GM19025 (cell line): Measurements from ENCODE around the gene PPL.
"Not testable (repeated sequence)": the region's sequence is repeated elsewhere in the genome, so short reads cannot be mapped to it uniquely, and the experiment has no call there.

Experiments
- ATAC-seq: cut with Tn5 transposase; IDR thresholded peaks from one replicate; pipeline ENCODE4 v1.9.1; 2021; ENCODE audit warnings: mild to moderate bottlenecking, low read depth, moderate library complexity; ENCODE audit not compliant: unreplicated experiment

The PPL gene

GRCh38 chr16:4958510-4959438 is 21.8 kb upstream of the PPL start:
- ATAC-seq: no peak

- ATAC-seq: peak; percentile 59
These were observed 21.0 kb upstream of the PPL start, which contains the start of gene SEC14L5 for GRCh38 chr16:4957720-4958509. TSS of gene SEC14L5 (plus strand) at chr16:4958330. CDS start at chr16:4959324, 994 bp downstream.

DNA sequence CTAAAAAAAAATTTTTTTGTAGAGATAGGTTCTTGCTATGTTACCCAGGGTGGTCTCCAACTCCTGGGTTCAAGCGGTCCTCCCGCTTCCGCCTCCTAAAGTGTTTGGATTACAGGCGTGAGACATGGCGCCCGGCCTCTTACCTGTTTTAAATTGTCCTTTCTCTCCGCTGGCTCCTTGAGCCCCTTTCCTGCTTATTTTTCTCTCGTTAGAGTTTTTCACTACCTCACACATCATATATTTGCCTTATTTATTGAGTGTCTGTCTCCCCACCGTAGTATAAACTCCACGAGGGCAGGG is 20.4 kb upstream of the PPL start:
- ATAC-seq: no peak

DNA sequence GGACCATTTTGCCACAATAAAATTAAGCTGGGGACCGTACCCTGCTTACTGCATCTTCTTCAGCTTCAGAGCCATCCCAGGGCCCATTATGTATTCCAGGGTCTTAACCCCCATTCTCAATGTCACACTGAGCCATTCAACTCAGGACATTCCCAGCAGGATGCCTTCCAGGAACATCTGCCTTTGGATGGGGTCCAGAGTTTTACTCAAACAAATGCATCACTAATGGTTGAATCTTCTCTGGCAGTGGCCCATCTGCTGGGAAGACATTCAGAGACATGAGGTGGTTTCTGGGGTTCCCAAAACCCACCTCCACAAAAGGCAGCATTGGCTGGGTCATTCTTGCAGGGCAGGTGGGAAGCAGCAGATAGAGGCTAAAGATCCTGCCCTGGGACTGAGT is 17.8 kb upstream of the PPL start:
- ATAC-seq: no peak

DNA sequence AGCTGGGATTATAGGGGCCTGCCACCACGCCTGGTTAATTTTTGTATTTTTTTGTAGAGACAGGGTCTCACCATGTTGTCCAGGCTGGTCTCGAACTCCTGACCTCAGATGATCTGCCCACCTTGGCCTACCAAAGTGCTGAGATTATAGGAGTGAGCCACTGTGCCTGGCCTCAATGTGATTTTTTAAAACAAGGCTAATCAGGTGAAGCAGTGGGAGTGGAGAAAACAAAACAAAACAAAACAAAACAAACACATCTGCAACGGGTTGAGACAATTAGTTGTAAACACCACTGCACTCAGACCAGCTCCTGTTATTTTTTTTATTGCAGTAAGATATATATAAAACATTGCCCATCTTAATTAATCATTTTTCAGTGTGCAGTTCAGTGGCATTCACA is 14.6 kb upstream of the PPL start:
- not testable (repeated sequence) for ATAC-seq

DNA sequence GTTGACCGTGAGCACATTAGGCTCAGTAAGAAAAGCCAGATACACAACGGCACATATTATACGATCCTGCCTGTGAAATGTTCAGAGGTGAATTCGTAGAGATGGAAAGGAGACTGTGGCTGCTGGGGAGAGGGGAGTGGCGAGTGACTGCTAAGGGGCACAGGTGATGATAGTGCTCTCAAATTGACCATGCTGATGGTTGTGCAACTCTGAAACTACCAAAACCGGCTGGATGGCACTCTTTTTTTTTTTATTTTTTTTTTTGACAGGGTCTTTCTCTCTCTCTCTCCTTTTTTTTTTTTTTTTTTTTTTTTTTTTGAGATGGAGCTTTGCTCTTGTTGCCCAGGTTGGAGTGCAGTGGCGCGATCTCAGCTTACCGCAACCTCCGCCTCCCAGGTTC is 13.0 kb upstream of the PPL start:
- no peak for ATAC-seq

DNA sequence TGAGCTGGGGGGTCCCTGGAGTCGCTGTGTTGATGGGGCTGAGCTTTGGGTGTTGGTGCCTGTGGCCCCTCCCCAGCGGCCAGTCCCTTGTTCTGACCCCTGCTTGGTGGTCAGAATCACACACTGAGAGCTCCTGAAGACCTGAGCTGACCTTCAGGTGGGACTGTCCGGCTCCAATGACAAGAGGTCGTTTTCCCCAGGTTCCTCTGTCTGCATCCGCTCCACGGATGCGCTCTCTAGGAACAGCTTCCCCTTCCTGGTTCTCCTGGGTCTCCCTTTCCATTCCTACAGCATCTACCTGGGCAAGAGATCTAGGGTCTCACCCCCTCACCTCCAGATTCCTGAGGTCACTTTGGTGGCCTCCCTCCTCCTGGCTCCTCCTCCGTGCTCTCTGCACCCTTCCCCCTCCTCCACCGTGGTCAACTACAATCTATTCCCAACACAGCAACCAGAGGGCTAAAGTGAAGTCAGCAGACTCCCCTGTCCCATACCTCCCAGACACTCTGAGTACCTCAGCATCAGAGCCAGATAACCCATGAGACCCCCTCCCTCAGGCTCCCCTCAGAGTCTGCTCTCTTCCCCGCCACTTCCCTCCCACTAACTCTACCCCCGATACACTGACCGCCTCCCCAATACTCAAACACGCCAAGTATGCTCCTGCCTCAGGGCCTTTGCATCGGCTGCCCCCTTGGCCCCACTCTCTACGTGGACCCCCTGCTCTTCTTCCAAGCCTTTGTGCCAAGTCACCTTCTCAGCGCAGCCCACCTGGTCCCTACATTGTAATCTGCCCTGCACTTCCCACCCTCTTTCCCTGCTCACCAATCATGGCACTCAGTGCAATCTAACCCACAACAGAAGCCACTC is 12.2 kb upstream of the PPL start:
- no peak for ATAC-seq

DNA sequence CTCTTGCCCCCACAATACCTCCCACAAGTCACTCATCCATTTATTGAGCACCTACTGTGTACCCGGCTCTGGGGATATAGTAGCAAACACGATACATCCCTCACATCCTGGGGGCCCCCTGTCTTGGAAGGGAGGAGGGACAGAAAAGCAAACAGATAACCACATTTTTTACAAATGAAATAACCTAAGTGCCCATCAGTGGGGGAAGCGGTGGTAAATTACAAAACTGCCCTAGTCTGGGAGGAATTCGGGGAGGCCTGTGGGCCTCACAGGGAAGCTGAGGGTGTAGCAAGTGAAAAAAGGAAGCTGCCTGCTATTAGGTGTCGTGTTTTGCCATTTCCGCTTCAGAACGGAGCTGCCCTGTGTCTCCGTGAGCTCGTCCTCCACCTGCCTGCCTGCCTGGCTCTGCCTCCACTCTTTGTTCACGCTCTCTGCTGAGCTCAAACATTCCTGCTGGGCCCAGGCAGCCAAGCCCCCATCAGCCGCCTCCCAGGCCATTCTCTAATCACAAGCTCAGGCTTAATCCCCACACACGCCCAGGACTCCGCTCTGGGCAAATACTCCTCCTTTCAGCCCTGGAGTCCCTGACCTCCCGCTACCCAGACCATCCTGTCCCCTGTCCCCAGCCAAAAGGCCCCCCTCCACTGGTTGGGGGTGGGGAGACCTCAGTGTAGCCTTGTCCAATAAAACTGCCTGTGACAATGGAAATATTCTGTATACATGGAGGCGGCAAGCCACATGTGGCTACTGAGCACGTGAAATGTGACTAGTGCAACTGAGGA is 11.0 kb upstream of the PPL start:
- no peak for ATAC-seq

DNA sequence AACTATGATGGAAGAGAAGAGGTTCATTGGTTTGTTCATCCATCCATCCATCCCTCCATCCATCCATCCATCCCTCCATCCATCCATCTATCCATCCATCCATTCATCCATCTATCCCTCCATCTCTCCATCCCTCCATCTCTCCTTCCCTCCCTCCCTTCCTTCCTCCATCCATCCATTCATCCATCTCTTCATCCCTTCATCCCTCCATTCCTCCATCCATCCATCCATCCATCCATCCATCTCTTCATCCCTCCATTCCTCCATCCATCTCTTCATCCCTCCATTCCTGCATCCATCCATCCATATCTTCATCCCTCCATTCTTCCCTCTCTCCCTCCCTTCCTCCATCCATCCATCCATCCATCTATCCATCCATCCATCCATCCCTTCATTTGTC is 10.0 kb upstream of the PPL start:
- ATAC-seq: no peak

GRCh38 chr16:4945560-4946502 is 8.9 kb upstream of the PPL start:
- no peak for ATAC-seq

DNA sequence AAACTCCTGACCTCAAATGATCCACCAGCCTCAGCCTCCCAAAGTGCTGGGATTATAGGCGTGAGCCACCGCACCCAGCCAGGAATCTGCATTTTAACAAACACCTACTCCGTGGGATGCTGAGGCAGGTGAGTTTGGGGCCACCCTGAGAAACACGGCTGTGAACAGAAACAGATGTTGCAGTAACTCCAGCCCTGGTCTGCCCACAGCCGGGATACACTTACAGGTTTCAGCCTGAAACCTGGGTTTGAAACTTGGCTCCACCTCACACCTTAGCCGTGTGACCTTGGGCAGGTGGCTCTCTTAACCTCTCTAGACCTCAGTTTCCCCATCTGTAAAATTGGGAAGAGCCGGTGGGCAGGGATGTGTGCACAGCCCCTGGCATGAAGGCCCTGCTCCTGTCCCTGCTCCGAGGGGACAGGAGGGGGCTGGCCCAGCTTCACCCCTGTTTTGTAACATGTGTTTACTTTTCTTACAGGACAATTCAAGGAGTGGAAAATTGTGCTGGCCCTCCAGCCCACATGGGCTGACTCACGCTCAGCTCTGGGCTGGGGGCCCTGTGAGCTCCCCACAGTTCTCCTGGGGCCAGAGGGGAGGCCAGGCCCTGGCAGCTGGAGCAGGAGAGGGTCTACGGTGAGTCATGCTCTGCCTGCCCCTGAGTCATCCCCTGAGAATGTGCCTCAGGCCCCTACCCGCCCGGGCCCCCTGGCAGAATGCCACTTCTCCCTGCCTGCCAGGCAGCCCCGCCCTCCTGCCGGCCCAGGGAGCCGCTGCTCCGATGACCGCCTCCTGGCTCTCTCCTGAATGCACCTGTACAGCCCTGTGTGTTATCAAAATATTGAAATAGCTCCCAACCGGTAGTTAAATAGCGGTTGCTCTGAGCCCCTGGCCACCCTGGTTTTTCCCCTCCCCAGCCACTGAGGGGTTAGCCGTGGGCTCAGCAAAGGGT is 7.7 kb upstream of the PPL start:
- ATAC-seq: no peak

GRCh38 chr16:4942481-4942880 is 5.5 kb upstream of the PPL start:
- no peak for ATAC-seq

DNA sequence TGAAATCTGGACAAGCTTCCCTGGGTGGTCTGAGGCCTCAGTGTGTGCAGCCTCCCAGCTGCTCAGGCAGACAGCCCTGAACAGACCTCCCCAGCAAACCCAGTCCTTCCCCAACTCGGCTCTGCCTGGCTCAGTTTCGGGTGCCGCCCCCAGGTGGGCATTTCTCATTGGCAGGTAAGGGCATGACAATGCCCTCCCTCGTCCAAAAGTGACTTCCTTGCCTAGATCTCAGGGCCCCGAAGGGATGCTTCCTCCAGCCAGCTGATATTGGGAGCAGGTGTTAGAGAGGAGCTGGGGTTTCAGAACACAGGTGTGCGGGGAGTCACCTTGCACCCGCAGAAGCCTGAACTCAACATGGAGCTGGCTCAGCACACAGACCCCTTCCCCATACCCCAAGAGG is 3.8 kb upstream of the PPL start:
- no peak for ATAC-seq

DNA sequence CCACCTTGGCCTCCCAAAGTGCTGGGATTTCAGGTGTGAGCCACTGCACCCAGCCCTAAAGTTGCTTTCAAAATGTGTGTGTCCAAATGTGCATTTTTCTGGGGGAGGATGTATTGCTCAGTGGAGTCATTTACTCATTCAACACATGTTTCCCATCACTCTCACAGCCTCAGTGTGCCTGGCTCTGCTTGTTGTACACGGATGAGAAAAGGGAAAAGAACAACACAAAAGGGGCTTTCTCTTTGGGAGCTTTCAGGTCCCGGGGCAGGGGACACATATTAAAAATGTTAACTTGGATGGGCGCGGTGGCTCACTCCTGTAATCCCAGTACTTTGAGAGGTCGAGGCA is 1.7 kb upstream of the PPL start:
- ATAC-seq: no peak

DNA sequence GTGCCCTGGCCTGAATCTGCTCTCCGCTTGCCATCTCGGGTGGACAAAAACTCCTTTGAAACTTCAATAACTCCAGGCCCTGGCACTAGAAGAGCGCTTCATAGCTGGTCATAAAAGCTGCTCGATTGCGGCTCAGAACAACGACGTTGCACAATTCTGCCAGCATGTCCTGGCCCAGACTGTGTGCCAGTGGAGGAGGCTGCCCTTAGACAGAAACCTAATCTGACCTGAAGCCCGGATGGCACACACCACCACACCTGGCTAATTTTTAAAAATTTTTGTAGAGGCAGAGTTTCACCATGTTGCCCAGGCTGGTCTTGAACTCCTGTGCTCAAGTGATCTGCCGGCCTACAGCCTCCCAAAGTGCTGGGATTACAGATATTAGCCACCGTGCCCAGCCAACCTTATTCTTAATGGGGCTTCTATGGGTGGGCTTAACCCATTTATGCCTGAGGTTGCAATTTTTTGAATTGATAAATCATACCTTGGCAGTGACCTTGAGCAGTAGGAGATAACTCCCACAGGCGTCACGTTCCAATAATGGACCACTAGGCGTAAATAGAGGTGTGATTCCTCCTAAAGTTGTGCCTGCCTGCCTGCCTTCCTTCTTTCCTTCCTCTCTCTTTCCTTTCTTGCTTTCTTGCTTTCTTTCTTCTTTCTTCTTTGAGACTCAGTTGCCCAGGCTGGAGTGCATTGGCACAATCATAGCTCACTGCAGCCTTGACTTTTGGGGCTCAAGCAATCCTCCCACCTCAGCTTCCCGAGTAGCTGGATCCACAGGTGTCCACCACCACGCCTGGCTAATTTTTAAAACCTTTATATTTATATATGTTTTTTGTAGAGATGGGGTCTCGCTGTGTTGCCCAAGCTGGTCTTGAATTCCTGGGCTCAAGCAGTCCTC is 1.1 kb upstream of the PPL start:
- no peak for ATAC-seq

GRCh38 chr16:4936181-4936990 is 562 bp downstream of the PPL start:
- no peak for ATAC-seq
